Keratinocyte (primary cell): ENCODE results near the gene NRXN2.

ENCODE experiments used
- CTCF ChIP-seq, 3 experiments: IDR thresholded peaks in 1 of 3; conservative IDR thresholded peaks in 1 of 3; optimal IDR thresholded peaks in 1 of 3; 2 replicates in 2 of 3; 3 replicates in 1 of 3; pipeline versions ENCODE3 to v1.5.1; 2011; ENCODE audit warnings: low read length in 3 of 3, mild to moderate bottlenecking in 3 of 3, moderate library complexity in 2 of 3, control low read depth in 1 of 3, inconsistent platforms in 1 of 3; ENCODE audit not compliant: insufficient read depth in 2 of 3; ENCODE audit errors: extremely low read depth in 1 of 3
- EZH2 ChIP-seq: IDR thresholded peaks from one replicate; pipeline ENCODE4 v1.6.1; 2012; ENCODE audit warnings: inconsistent platforms, mild to moderate bottlenecking, low read length, moderate library complexity

DNA sequence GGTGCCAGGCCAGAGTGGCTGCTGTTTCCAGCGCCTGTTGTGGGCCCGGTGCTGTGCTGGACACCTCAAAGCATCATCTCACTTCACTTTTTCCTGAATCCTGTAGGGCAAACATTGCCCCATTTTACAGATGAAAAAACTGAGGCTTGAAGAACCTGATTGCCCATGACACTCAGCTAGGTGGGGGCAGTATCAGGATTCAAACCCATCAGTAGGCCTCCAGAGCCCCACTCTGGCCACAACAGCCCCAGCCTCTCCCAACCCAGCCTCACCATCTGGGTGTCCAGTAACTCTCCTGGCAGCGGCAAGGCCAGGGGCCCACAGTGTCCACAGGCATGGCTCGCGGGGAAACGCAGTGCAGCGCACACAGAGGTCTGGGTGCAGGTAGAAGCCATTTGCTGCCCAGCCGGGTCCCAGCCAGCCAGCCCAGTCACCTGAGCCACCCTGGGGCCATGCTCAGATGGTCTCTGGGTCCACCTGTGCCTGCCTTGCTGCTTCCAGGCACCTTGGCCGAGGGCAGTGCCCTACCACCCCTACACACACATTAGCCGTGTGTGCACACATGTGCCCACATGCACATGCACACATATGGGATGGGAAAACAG lies 120.4 kb downstream of the NRXN2 start:
- TF ChIP-seq CTCF (optimal IDR thresholded peaks at IDR 0.05 in 1 of 3, IDR thresholded peaks at IDR 0.05 in 1 of 3, conservative IDR thresholded peaks at IDR 0.05 in 1 of 3; ENCODE audit: extremely low read depth in 1 of 3, insufficient read depth in 2 of 3, low read length in 3 of 3) (no peak), EZH2 (no peak)
